Lower leg skin (tissue), 3 donors: ENCODE results near the gene MVD.

Experiments used
- POLR2A ChIP-seq, 2 donors: fragments of 450-650 bp; IDR thresholded peaks; one replicate each; pipeline ENCODE4 v1.6.1; 2016 to 2017; ENCODE audit warnings: antibody characterized with exemption in 2 of 2, mild to moderate bottlenecking in 1 of 2, moderate library complexity in 1 of 2
- TF ChIP-seq, protein P1 (sequence below), 3 donors: fragments of 450-650 bp; IDR thresholded peaks; one replicate each; pipeline ENCODE4 v1.5.1; 2016; ENCODE audit warnings: antibody characterized with exemption in 3 of 3, mild to moderate bottlenecking in 3 of 3, moderate library complexity in 2 of 3

DNA sequence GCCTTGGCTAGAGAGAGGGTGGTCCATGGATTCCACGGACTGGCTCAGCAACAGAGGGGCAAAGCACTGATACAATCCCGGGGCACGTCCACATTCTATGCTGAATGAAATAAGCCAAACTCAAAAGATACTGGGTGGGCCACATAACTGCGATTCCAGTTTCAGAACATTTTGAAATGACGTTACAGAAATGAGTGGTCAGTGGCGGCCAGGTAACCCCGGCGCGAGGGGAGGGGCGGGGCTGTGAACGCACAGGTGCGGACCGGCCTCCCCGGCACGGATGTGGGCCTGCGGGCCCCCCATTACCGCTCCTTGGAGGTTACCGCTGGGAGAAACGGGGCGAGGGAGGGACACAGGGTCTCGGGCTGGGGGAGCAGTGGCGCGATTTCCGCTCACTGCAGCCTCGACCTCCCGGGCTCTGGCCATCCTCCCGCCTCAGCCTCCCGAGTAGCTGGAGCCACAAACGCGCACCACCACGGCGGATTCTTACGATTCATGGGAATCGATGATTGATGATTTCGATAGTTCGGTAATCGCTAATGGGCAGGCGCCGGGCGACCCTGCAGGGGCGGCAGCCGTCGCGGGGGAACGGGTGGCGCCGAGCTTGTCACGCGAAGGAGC is 559 bp downstream of the MVD start:
- TF ChIP-seq, protein P1, sequence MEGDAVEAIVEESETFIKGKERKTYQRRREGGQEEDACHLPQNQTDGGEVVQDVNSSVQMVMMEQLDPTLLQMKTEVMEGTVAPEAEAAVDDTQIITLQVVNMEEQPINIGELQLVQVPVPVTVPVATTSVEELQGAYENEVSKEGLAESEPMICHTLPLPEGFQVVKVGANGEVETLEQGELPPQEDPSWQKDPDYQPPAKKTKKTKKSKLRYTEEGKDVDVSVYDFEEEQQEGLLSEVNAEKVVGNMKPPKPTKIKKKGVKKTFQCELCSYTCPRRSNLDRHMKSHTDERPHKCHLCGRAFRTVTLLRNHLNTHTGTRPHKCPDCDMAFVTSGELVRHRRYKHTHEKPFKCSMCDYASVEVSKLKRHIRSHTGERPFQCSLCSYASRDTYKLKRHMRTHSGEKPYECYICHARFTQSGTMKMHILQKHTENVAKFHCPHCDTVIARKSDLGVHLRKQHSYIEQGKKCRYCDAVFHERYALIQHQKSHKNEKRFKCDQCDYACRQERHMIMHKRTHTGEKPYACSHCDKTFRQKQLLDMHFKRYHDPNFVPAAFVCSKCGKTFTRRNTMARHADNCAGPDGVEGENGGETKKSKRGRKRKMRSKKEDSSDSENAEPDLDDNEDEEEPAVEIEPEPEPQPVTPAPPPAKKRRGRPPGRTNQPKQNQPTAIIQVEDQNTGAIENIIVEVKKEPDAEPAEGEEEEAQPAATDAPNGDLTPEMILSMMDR (IDR thresholded peaks at IDR 0.05): no peak
- TF ChIP-seq POLR2A (IDR thresholded peaks at IDR 0.05): no peak
